ENCODE data around the gene CCDC146.
"Not testable (repeated sequence)": the region's sequence is repeated elsewhere in the genome, so short reads cannot be mapped to it uniquely, and the experiment has no call there.

DNA sequence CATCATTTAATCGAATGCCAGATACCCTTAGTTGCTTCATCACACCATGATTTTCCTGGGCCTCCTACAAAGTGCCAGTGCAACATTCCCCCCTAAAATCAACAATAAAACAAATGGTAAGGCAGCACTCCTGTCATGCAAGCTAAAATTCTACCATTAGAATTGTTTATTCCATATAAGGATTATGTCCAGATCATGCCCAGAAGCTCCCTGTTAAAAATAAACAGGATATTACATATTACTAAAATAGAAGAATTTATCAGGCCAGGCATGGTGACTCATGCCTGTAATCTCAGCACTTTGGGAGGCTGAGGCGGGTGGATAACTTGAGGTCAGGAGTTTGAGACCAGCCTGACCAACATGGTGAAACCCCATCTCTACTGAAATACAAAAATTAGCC, 153.2 kb downstream of the CCDC146 start:
- TF ChIP-seq, protein P1, sequence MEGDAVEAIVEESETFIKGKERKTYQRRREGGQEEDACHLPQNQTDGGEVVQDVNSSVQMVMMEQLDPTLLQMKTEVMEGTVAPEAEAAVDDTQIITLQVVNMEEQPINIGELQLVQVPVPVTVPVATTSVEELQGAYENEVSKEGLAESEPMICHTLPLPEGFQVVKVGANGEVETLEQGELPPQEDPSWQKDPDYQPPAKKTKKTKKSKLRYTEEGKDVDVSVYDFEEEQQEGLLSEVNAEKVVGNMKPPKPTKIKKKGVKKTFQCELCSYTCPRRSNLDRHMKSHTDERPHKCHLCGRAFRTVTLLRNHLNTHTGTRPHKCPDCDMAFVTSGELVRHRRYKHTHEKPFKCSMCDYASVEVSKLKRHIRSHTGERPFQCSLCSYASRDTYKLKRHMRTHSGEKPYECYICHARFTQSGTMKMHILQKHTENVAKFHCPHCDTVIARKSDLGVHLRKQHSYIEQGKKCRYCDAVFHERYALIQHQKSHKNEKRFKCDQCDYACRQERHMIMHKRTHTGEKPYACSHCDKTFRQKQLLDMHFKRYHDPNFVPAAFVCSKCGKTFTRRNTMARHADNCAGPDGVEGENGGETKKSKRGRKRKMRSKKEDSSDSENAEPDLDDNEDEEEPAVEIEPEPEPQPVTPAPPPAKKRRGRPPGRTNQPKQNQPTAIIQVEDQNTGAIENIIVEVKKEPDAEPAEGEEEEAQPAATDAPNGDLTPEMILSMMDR (IDR thresholded peaks at IDR 0.05) = not testable (repeated sequence)
- not testable (repeated sequence) for TF ChIP-seq POLR2A (IDR thresholded peaks at IDR 0.05)
